SU-DHL-6 (cell line): ENCODE measurements around the gene DMD.

ENCODE experiments used
- CTCF ChIP-seq: fragments of 200-600 bp; sonication (generic); IDR thresholded peaks from one replicate; pipeline ENCODE4 v1.5.1; 2017; ENCODE audit warnings: antibody characterized with exemption, mild to moderate bottlenecking, low read length, moderate library complexity; ENCODE audit not compliant: insufficient read depth, poor library complexity, severe bottlenecking
- EZH2phosphoT487 ChIP-seq: fragments of 200-600 bp; sonication (generic), shearing (Covaris generic); conservative IDR thresholded peaks from 2 replicates; pipeline ENCODE4 v1.6.1; 2018; ENCODE audit warnings: mild to moderate bottlenecking, antibody characterized with exemption, low read length, moderate library complexity, mixed read lengths

- no peak for TF ChIP-seq EZH2phosphoT487
- no peak for TF ChIP-seq CTCF
Observed at GRCh38 chrX:32998776-32999175, 212.6 kb downstream of the DMD start.
